Measurements from ENCODE around the gene TMTC3.

DNA sequence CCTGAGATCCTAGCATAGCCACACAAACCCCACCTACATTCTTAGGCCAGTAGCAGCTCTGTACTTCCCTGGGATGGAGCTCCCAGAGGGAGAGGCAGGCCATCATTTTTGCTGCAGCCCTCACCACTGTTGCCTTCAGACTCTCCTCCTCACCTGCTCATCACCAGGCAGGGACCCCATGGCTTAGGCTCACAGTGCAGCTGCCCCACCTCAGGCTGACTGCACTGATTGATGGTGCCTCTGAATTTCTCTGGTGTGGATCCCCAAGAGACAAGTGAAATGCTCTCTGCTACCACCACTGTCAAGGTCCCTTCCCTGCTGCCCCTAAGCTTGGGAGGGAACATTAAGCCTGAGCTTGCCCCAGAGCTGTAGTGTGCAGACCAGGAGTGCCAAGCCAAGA is 76.2 kb downstream of the TMTC3 start:
- TF ChIP-seq ZNF335 (tag by site-specific recombination; conservative IDR thresholded peaks at IDR 0.05), result no peak
- TF ChIP-seq, protein P1, sequence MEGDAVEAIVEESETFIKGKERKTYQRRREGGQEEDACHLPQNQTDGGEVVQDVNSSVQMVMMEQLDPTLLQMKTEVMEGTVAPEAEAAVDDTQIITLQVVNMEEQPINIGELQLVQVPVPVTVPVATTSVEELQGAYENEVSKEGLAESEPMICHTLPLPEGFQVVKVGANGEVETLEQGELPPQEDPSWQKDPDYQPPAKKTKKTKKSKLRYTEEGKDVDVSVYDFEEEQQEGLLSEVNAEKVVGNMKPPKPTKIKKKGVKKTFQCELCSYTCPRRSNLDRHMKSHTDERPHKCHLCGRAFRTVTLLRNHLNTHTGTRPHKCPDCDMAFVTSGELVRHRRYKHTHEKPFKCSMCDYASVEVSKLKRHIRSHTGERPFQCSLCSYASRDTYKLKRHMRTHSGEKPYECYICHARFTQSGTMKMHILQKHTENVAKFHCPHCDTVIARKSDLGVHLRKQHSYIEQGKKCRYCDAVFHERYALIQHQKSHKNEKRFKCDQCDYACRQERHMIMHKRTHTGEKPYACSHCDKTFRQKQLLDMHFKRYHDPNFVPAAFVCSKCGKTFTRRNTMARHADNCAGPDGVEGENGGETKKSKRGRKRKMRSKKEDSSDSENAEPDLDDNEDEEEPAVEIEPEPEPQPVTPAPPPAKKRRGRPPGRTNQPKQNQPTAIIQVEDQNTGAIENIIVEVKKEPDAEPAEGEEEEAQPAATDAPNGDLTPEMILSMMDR (tag by site-specific recombination; IDR thresholded peaks at IDR 0.05), result no peak
- TF ChIP-seq ZNF114 (tag by site-specific recombination; IDR thresholded peaks at IDR 0.05), result no peak
- TF ChIP-seq SP7 (tag by site-specific recombination; IDR thresholded peaks at IDR 0.05), result no peak
- TF ChIP-seq, protein P2, sequence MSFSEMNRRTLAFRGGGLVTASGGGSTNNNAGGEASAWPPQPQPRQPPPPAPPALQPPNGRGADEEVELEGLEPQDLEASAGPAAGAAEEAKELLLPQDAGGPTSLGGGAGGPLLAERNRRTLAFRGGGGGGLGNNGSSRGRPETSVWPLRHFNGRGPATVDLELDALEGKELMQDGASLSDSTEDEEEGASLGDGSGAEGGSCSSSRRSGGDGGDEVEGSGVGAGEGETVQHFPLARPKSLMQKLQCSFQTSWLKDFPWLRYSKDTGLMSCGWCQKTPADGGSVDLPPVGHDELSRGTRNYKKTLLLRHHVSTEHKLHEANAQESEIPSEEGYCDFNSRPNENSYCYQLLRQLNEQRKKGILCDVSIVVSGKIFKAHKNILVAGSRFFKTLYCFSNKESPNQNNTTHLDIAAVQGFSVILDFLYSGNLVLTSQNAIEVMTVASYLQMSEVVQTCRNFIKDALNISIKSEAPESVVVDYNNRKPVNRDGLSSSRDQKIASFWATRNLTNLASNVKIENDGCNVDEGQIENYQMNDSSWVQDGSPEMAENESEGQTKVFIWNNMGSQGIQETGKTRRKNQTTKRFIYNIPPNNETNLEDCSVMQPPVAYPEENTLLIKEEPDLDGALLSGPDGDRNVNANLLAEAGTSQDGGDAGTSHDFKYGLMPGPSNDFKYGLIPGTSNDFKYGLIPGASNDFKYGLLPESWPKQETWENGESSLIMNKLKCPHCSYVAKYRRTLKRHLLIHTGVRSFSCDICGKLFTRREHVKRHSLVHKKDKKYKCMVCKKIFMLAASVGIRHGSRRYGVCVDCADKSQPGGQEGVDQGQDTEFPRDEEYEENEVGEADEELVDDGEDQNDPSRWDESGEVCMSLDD (tag by site-specific recombination; IDR thresholded peaks at IDR 0.05), result no peak
- TF ChIP-seq, protein P3, sequence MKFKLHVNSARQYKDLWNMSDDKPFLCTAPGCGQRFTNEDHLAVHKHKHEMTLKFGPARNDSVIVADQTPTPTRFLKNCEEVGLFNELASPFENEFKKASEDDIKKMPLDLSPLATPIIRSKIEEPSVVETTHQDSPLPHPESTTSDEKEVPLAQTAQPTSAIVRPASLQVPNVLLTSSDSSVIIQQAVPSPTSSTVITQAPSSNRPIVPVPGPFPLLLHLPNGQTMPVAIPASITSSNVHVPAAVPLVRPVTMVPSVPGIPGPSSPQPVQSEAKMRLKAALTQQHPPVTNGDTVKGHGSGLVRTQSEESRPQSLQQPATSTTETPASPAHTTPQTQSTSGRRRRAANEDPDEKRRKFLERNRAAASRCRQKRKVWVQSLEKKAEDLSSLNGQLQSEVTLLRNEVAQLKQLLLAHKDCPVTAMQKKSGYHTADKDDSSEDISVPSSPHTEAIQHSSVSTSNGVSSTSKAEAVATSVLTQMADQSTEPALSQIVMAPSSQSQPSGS (tag by site-specific recombination; IDR thresholded peaks at IDR 0.05; ENCODE audit: low read depth), result no peak
